ENCODE results near the gene HYI. TPM values are rescaled to one million over a fixed set of nuclear protein-coding genes. Genes with fewer than 3 reads are reported as not detected.

The HYI gene
- polyA plus RNA-seq, 1 donor from 2014 or later = 14.8 TPM

DNA sequence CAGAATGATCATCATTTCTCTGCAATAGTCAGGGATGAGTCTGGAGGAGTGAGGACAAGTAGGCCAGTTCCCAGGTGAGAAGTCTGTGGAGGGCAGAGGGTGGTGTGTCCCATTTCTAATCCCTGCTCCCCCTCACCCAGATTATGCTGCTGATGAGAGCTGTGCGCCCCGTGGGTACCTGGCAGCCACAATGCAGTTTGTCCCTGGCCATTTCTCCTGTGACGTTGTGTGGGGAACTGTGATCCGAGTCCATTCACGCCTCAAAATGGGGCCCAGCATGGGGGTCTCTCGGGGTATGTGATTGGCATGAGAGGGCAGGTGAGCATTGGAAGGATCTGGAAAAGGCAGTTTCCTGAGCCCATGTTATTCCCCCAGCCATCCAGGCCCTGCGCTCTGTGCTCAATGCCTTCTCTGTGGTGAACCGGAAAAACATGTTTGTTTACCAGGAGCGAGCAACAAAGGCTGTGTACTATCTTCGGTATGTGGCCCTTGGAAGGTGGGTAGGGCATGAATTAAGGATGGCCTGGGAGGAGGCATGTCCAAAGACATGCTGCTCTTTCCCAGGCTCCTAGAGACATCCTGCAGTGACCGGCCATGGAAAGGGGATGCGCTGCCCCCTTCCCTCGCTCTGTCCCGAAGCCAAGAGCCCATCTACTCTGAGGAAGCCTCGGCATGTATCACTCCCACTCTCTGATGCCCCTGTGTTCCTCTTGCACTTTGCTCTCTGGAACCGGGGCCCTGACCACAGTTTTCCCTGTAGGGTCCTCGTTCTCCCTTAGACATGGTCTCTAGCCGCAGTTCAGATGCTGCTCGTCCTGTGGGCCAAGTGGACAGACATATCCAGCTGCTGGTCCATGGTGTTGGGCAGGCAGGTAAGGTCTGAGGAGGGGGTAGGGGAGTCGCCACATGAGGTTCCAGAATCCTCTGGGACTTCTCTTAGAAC, 16.4 kb downstream of the HYI start:
- Histone ChIP-seq H3K36me3 (ENCODE audit: insufficient read depth, low read length) (no peaks in the 10 kb centered on the region), H3K9me2 (ENCODE audit: insufficient read depth, low read length) (no peaks in the 10 kb centered on the region), H3K27me3 (ENCODE audit: insufficient read depth, low read depth, low read length) (no peaks in the 10 kb centered on the region), H3K4me2 (ENCODE audit: low read length) (no peak overlapping the region), H3F3A (ENCODE audit: insufficient read depth, low read length, poor library complexity, severe bottlenecking) (no peaks in the 10 kb centered on the region), H2AFZ (ENCODE audit: low read depth, low read length) (no peak overlapping the region), H4K20me1 (ENCODE audit: insufficient read depth) (no peaks in the 10 kb centered on the region), H3K4me3 (ENCODE audit: low read length) (no peak overlapping the region), H3K27ac (ENCODE audit: low read length) (no peak overlapping the region), H3K79me2 (replicated peaks; ENCODE audit: insufficient read depth, low read length) (no peaks in the 10 kb centered on the region), H3K9ac (ENCODE audit: low read length) (no peak overlapping the region), H3K9me3 (ENCODE audit: low read length) (no peaks in the 10 kb centered on the region)
- no peak for TF ChIP-seq MXI1 (conservative IDR thresholded peaks at IDR 0.05; ENCODE audit: poor library complexity, severe bottlenecking)
- TF ChIP-seq RAD21 (conservative IDR thresholded peaks at IDR 0.05) = no peak
- TF ChIP-seq, protein P1, sequence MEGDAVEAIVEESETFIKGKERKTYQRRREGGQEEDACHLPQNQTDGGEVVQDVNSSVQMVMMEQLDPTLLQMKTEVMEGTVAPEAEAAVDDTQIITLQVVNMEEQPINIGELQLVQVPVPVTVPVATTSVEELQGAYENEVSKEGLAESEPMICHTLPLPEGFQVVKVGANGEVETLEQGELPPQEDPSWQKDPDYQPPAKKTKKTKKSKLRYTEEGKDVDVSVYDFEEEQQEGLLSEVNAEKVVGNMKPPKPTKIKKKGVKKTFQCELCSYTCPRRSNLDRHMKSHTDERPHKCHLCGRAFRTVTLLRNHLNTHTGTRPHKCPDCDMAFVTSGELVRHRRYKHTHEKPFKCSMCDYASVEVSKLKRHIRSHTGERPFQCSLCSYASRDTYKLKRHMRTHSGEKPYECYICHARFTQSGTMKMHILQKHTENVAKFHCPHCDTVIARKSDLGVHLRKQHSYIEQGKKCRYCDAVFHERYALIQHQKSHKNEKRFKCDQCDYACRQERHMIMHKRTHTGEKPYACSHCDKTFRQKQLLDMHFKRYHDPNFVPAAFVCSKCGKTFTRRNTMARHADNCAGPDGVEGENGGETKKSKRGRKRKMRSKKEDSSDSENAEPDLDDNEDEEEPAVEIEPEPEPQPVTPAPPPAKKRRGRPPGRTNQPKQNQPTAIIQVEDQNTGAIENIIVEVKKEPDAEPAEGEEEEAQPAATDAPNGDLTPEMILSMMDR (IDR thresholded peaks at IDR 0.05; ENCODE audit: poor library complexity, severe bottlenecking) = no peak
- no peak for TF ChIP-seq SMC3 (conservative IDR thresholded peaks at IDR 0.05; ENCODE audit: poor library complexity)
- no peak for TF ChIP-seq POLR2AphosphoS5 (IDR thresholded peaks at IDR 0.05)
- TF ChIP-seq, protein P2, sequence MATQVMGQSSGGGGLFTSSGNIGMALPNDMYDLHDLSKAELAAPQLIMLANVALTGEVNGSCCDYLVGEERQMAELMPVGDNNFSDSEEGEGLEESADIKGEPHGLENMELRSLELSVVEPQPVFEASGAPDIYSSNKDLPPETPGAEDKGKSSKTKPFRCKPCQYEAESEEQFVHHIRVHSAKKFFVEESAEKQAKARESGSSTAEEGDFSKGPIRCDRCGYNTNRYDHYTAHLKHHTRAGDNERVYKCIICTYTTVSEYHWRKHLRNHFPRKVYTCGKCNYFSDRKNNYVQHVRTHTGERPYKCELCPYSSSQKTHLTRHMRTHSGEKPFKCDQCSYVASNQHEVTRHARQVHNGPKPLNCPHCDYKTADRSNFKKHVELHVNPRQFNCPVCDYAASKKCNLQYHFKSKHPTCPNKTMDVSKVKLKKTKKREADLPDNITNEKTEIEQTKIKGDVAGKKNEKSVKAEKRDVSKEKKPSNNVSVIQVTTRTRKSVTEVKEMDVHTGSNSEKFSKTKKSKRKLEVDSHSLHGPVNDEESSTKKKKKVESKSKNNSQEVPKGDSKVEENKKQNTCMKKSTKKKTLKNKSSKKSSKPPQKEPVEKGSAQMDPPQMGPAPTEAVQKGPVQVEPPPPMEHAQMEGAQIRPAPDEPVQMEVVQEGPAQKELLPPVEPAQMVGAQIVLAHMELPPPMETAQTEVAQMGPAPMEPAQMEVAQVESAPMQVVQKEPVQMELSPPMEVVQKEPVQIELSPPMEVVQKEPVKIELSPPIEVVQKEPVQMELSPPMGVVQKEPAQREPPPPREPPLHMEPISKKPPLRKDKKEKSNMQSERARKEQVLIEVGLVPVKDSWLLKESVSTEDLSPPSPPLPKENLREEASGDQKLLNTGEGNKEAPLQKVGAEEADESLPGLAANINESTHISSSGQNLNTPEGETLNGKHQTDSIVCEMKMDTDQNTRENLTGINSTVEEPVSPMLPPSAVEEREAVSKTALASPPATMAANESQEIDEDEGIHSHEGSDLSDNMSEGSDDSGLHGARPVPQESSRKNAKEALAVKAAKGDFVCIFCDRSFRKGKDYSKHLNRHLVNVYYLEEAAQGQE (IDR thresholded peaks at IDR 0.05; ENCODE audit: borderline replicate concordance) = no peak
- TF ChIP-seq EP300 (conservative IDR thresholded peaks at IDR 0.05; ENCODE audit: poor library complexity, severe bottlenecking) = no peak
- no peak for TF ChIP-seq TAF1 (IDR thresholded peaks at IDR 0.05; ENCODE audit: low read depth)
- TF ChIP-seq EZH2 (IDR thresholded peaks at IDR 0.05; ENCODE audit: borderline replicate concordance, insufficient read depth, low read length, poor library complexity, severe bottlenecking) = no peak

DNA sequence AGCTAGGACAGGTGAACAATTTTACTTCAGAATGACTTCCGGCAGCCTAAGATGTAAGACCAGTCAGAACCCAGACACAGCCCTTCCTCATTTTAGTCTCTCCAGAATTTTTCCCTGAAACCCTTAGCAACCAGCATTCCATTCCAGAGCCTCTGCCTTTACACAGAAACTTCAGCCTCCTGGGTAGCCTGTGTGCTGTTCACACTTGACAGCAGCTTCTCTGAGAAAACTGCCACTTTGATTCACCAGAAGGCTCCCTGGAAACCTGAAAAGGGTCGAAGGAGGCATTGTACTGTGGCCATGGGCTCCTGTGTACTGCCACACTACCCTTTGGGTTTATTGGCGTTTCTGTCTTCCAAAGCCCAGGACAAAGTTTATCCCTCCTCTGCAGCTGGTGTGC, 17.4 kb downstream of the HYI start:
- no peaks in the 10 kb centered on the region for H4K20me1 ChIP-seq (ENCODE audit: insufficient read depth)
- H3K79me2 ChIP-seq (replicated peaks; ENCODE audit: insufficient read depth, low read length) = no peaks in the 10 kb centered on the region
- no peaks in the 10 kb centered on the region for H3K9me3 ChIP-seq (ENCODE audit: low read length)
- no peak overlapping the region for H3K4me3 ChIP-seq (ENCODE audit: low read length)
- peaks cover 6% of the 10 kb centered on the region for H3K36me3 ChIP-seq (ENCODE audit: insufficient read depth, low read length)
- no peaks in the 10 kb centered on the region for H3F3A ChIP-seq (ENCODE audit: insufficient read depth, low read length, poor library complexity, severe bottlenecking)
- no peaks in the 10 kb centered on the region for H3K27me3 ChIP-seq (ENCODE audit: insufficient read depth, low read depth, low read length)
- no peak overlapping the region for H3K4me2 ChIP-seq (ENCODE audit: low read length)
- H3K9me2 ChIP-seq (ENCODE audit: insufficient read depth, low read length) = no peaks in the 10 kb centered on the region
- no peak overlapping the region for H2AFZ ChIP-seq (ENCODE audit: low read depth, low read length)
- H3K27ac ChIP-seq (ENCODE audit: low read length) = no peak overlapping the region
- no peak for TF ChIP-seq POLR2AphosphoS5 (IDR thresholded peaks at IDR 0.05)
- no peak for TF ChIP-seq SMC3 (conservative IDR thresholded peaks at IDR 0.05; ENCODE audit: poor library complexity)
- TF ChIP-seq RAD21 (conservative IDR thresholded peaks at IDR 0.05) = no peak
- TF ChIP-seq EZH2 (IDR thresholded peaks at IDR 0.05; ENCODE audit: borderline replicate concordance, insufficient read depth, low read length, poor library complexity, severe bottlenecking) = no peak
- TF ChIP-seq, protein P2 (IDR thresholded peaks at IDR 0.05; ENCODE audit: borderline replicate concordance) = no peak
- no peak for TF ChIP-seq EP300 (conservative IDR thresholded peaks at IDR 0.05; ENCODE audit: poor library complexity, severe bottlenecking)
- TF ChIP-seq TAF1 (IDR thresholded peaks at IDR 0.05; ENCODE audit: low read depth) = no peak
- TF ChIP-seq, protein P1 (IDR thresholded peaks at IDR 0.05; ENCODE audit: poor library complexity, severe bottlenecking) = no peak
- no peak for TF ChIP-seq MXI1 (conservative IDR thresholded peaks at IDR 0.05; ENCODE audit: poor library complexity, severe bottlenecking)
- H3K9ac ChIP-seq (ENCODE audit: low read length) = no peak overlapping the region
